AG10803 (cell line): ENCODE results near the gene PIK3C2G.
A peak's percentile ranks its signal among the peaks of the same experiment; 100 is the strongest.

Experiments used
- DNase-seq: peaks from one replicate; pipeline ENCODE4 v3.0.0; 2010; ENCODE audit warnings: low read depth
- H3K4me3 ChIP-seq: 2 replicates; pipeline ENCODE4 v1.5.1; 2011; ENCODE audit warnings: mild to moderate bottlenecking, low read length, control low read depth
- CTCF ChIP-seq: conservative IDR thresholded peaks from 2 replicates; pipeline ENCODE4 v1.5.1; 2011; ENCODE audit warnings: mild to moderate bottlenecking, low read length, control low read depth, inconsistent platforms

Gene PIK3C2G

GRCh38 chr12:18285161-18285560 lies 23.8 kb downstream of the PIK3C2G start:
- no peak for TF ChIP-seq CTCF
- DNase-seq = peak; percentile 12
- H3K4me3 ChIP-seq = no peak overlapping the region

GRCh38 chr12:18290386-18290785 lies 29.1 kb downstream of the PIK3C2G start:
- TF ChIP-seq CTCF = no peak
- DNase-seq = no peak
- no peak overlapping the region for H3K4me3 ChIP-seq

GRCh38 chr12:18294889-18295288 lies 33.6 kb downstream of the PIK3C2G start:
- no peak for TF ChIP-seq CTCF
- H3K4me3 ChIP-seq = no peak overlapping the region
- no peak for DNase-seq

- peak overlapping the region; percentile 24 for H3K4me3 ChIP-seq
- DNase-seq = peak; percentile 40
- TF ChIP-seq CTCF = no peak
Observed at GRCh38 chr12:18296201-18296908, 35.0 kb downstream of the PIK3C2G start.

- peak overlapping the region; percentile 24 for H3K4me3 ChIP-seq
- TF ChIP-seq CTCF = no peak
- DNase-seq = no peak
Observed at GRCh38 chr12:18296909-18297280, 35.6 kb downstream of the PIK3C2G start.

- H3K4me3 ChIP-seq = no peak overlapping the region
- no peak for DNase-seq
- TF ChIP-seq CTCF = no peak
Observed at GRCh38 chr12:18297902-18298301, 36.6 kb downstream of the PIK3C2G start.

GRCh38 chr12:18302809-18303430 lies 41.6 kb downstream of the PIK3C2G start:
- TF ChIP-seq CTCF = no peak
- no peak overlapping the region for H3K4me3 ChIP-seq
- no peak for DNase-seq
